KMS-11 (cell line): ENCODE measurements around the gene ABI3BP.

ENCODE experiments used
- H2AFZ ChIP-seq: fragments of 200-600 bp; sonication (generic); 2 replicates; pipeline ENCODE4 v1.6.1; 2016; ENCODE audit warnings: antibody characterized with exemption, mixed run types, low read depth
- H3K27ac ChIP-seq: fragments of 200-600 bp; sonication (generic); 2 replicates; pipeline ENCODE4 v1.6.1; 2016; ENCODE audit warnings: mild to moderate bottlenecking, mixed run types
- H3K27me3 ChIP-seq: fragments of 200-600 bp; sonication (generic); 2 replicates; pipeline ENCODE4 v1.6.1; 2017; ENCODE audit warnings: mild to moderate bottlenecking, low read depth, mixed run types, moderate library complexity; ENCODE audit not compliant: insufficient read depth
- H3K36me3 ChIP-seq: fragments of 200-600 bp; sonication (generic); 2 replicates; pipeline ENCODE4 v1.6.1; 2017; ENCODE audit warnings: mild to moderate bottlenecking, mixed run types; ENCODE audit not compliant: insufficient read depth
- H3K4me1 ChIP-seq: fragments of 200-600 bp; sonication (generic); 2 replicates; pipeline ENCODE4 v1.6.1; 2016; ENCODE audit warnings: mild to moderate bottlenecking, low read depth, mixed run types; ENCODE audit not compliant: poor library complexity, severe bottlenecking
- H3K4me2 ChIP-seq: fragments of 200-600 bp; sonication (generic); 2 replicates; pipeline ENCODE4 v1.7.0; 2016; ENCODE audit warnings: mild to moderate bottlenecking, mixed run types
- H3K4me3 ChIP-seq: fragments of 200-600 bp; sonication (generic); IDR thresholded peaks from 2 replicates; pipeline ENCODE4 v1.6.1; 2017; ENCODE audit warnings: low read depth, low read length, mixed read lengths; ENCODE audit not compliant: insufficient read depth
- H3K79me2 ChIP-seq: fragments of 200-600 bp; sonication (generic); 2 replicates; pipeline ENCODE4 v1.6.1; 2016; ENCODE audit warnings: low read depth, mixed run types; ENCODE audit not compliant: insufficient read depth
- H3K9ac ChIP-seq: fragments of 200-600 bp; sonication (generic); 2 replicates; pipeline ENCODE4 v1.6.1; 2016; ENCODE audit warnings: mild to moderate bottlenecking, mixed run types
- H4K20me1 ChIP-seq: fragments of 200-600 bp; sonication (generic); 2 replicates; pipeline ENCODE4 v1.6.1; 2016; ENCODE audit warnings: mild to moderate bottlenecking, mixed run types; ENCODE audit not compliant: insufficient read depth
- TF ChIP-seq, protein P1 (sequence below): fragments of 200-600 bp; sonication (generic); conservative IDR thresholded peaks from 2 replicates; pipeline ENCODE4 v1.6.1; 2017; ENCODE audit warnings: low read depth, mild to moderate bottlenecking, antibody characterized with exemption, low read length, moderate library complexity, mixed read lengths

Gene ABI3BP

GRCh38 chr3:101010296-101010695 lies 17.1 kb upstream of the ABI3BP start:
- H3K36me3 ChIP-seq, result no peaks in the 10 kb centered on the region
- H3K4me1 ChIP-seq, result no peaks in the 10 kb centered on the region
- H4K20me1 ChIP-seq, result no peaks in the 10 kb centered on the region
- H3K4me2 ChIP-seq, result no peak overlapping the region
- TF ChIP-seq, protein P1, sequence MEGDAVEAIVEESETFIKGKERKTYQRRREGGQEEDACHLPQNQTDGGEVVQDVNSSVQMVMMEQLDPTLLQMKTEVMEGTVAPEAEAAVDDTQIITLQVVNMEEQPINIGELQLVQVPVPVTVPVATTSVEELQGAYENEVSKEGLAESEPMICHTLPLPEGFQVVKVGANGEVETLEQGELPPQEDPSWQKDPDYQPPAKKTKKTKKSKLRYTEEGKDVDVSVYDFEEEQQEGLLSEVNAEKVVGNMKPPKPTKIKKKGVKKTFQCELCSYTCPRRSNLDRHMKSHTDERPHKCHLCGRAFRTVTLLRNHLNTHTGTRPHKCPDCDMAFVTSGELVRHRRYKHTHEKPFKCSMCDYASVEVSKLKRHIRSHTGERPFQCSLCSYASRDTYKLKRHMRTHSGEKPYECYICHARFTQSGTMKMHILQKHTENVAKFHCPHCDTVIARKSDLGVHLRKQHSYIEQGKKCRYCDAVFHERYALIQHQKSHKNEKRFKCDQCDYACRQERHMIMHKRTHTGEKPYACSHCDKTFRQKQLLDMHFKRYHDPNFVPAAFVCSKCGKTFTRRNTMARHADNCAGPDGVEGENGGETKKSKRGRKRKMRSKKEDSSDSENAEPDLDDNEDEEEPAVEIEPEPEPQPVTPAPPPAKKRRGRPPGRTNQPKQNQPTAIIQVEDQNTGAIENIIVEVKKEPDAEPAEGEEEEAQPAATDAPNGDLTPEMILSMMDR, result no peak
- H3K4me3 ChIP-seq, result no peak overlapping the region
- no peak overlapping the region for H3K9ac ChIP-seq
- H2AFZ ChIP-seq, result no peak overlapping the region
- H3K27ac ChIP-seq, result no peak overlapping the region
- H3K79me2 ChIP-seq, result no peaks in the 10 kb centered on the region
- H3K27me3 ChIP-seq, result no peaks in the 10 kb centered on the region

- no peaks in the 10 kb centered on the region for H4K20me1 ChIP-seq
- no peak overlapping the region for H3K27ac ChIP-seq
- no peaks in the 10 kb centered on the region for H3K27me3 ChIP-seq
- H3K9ac ChIP-seq, result no peak overlapping the region
- no peak overlapping the region for H3K4me2 ChIP-seq
- H3K79me2 ChIP-seq, result no peaks in the 10 kb centered on the region
- no peak overlapping the region for H2AFZ ChIP-seq
- no peak overlapping the region for H3K4me3 ChIP-seq
- H3K4me1 ChIP-seq, result no peaks in the 10 kb centered on the region
- H3K36me3 ChIP-seq, result no peaks in the 10 kb centered on the region
- TF ChIP-seq, protein P1, result no peak
These were observed 16.2 kb upstream of the ABI3BP start for GRCh38 chr3:101009386-101009785.

DNA sequence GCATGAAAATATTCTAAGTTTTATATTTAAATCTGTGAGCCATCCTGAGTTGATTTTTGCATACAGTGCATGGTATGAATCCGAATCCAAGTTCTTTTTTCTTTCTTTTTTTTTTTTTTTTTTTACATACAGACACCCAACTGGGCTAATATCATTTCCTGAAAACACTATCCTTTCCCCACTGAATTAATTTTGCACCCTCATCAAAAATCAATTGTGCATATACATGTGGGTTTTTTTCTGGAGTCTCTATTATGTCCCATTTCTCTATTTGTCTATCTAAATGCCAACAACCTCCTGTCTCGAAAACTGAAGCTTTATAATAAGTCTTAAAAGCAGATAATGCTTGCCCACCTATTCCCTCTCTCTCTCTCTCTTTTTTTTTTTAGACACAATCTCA lies 5.9 kb upstream of the ABI3BP start:
- H3K4me1 ChIP-seq, result no peaks in the 10 kb centered on the region
- H3K27ac ChIP-seq, result no peak overlapping the region
- TF ChIP-seq, protein P1, result no peak
- H3K4me3 ChIP-seq, result no peak overlapping the region
- no peaks in the 10 kb centered on the region for H4K20me1 ChIP-seq
- H3K36me3 ChIP-seq, result no peaks in the 10 kb centered on the region
- H3K9ac ChIP-seq, result no peak overlapping the region
- no peak overlapping the region for H2AFZ ChIP-seq
- no peaks in the 10 kb centered on the region for H3K79me2 ChIP-seq
- H3K4me2 ChIP-seq, result no peak overlapping the region
- H3K27me3 ChIP-seq, result no peaks in the 10 kb centered on the region

DNA sequence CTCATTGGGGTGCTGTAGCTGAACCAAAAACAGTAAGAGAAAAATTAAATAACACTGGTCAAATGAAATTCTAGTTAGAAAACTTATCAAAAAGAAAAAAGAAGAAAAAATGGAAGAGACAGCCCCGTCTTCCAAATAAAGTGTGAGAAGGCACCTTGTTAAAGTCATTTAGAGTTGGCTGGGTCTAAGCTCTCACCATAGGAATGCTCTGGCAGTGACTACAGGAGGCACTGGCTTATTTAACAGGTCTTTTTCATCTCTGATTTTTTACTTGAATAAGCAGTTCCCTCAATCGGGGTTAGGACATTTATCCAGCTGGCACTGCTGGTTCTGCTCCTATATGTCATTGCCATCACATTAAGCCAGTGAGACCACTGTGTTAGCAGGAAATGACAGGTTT lies 1.6 kb upstream of the ABI3BP start:
- no peaks in the 10 kb centered on the region for H3K36me3 ChIP-seq
- H3K4me3 ChIP-seq, result no peak overlapping the region
- no peak overlapping the region for H2AFZ ChIP-seq
- TF ChIP-seq, protein P1, result no peak
- H3K79me2 ChIP-seq, result no peaks in the 10 kb centered on the region
- H4K20me1 ChIP-seq, result no peaks in the 10 kb centered on the region
- H3K4me1 ChIP-seq, result no peaks in the 10 kb centered on the region
- H3K9ac ChIP-seq, result no peak overlapping the region
- H3K4me2 ChIP-seq, result no peak overlapping the region
- no peak overlapping the region for H3K27ac ChIP-seq
- no peaks in the 10 kb centered on the region for H3K27me3 ChIP-seq
